DMS79 treated with DMSO at 0.1 percent for 48 hours (cell line): Measurements from ENCODE around the gene RPS15.

ENCODE experiments used
- DNase-seq: peaks from one replicate; lab custom pipeline; 2025; lab: John Stamatoyannopoulos, UW

Gene RPS15

DNA sequence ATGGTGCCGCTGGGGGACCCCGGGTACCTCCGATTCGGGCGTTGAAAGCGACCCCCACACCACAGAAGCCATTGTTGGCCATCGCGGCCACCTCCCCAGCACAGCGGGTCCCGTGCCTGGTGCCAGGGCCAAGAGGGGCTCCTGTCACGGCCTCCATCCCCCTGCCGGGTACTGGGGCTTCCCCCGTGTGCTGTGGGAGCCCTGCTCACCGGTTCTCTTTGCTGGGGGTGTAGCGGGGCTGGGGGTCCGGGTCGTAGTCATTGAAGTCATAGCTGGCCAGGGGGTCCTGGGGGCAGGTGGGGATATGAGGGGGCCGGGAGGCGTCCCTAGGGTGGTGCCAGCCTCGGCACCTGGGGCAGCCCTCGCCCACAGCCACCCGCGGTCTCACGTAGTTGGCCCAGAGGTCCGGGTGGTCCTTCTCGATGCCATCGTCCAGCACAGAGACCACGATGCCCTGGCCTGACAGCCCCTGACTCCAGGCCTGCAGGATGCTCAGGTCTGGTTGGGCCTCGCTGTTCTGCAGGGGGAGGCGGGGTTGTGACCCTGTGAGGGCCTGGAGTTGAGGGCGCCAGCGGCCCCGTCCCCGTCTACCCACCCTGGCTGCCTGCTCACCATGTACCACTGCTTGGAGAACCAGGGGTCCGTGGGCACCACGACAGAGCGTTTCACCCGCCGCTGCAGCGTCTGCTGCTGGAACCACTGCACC is 49.5 kb downstream of the RPS15 start:
- DNase-seq, result no peak

DNA sequence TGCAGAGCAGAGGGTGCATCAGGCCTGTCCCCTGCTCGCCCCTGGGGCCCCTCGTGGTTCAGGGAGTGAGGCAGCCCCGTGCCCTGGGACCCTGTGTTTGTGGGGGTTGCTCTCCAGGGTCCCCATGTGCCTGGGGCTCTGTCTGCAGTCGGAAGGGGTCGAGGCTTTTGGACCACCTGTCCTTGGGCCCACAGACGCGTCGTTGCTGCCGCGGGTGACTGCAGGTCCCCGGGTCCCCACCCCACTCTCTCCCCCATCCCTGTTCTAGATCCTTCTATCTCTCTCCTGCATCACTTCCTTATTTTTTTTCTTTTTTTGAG is 50.0 kb downstream of the RPS15 start:
- DNase-seq, result no peak

DNA sequence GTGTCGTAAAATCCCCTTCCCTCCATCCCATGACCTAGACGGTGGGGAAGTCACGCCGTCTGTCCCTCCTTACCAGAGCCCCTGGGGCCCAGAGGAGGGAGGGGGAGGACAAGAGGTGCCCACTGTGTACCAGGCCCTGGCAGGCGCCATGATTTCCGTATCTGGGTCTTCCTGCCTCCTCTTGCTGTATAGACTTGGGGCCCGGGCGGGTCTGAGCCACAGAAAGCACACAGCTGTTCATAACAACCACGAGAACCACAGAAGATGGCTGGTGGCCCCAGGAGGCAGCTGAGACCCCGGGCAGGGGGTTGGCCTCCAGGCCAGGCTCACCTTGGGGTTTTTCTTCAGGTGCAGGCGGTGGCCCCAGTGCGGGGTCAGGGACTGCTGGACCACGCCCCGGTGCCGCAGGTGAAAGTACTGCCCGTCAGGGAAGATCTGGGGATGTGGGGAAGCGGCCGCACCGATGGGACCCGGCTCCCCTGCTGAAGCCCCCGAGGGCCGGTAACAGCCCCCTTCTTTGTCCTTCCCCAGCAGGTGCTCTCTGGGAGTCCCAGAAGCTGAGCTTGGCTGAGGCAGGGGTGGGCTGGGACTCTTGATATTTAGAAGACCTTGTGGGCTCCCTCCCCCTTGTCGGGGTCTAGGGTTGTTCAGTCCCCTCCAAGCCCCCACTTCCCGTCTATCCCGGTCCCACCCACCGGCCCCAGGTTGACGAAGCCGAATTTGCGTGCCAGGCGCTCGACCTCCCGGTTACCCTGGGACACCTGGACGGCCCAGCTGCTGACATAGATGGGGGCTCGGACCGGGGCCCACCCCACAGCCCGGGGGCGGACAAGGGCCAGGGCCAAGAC is 51.5 kb downstream of the RPS15 start:
- no peak for DNase-seq
